Stimulated activated CD4-positive, alpha-beta T cell treated with anti-CD3 and anti-CD28 coated beads, Interleukin-12 subunit alpha, Interleukin-12 subunit beta, amount 100 ng/mL, for 4 hours (primary cell): ENCODE data around the gene SCN5A.

Experiments
- DNase-seq: peaks from one replicate; pipeline ENCODE4 v3.0.0-alpha.2; 2020

The SCN5A gene

GRCh38 chr3:38649500-38650247 is at the start of gene SCN5A:
SCN5A (minus strand) TSS chr3:38649687; CDS start chr3:38633307, 16,380 bp downstream.
- DNase-seq, result peak; percentile 58

GRCh38 chr3:38698760-38699159 is 49.3 kb upstream of the SCN5A start:
- DNase-seq, result no peak

- no peak for DNase-seq
Observed at GRCh38 chr3:38698061-38698460, 48.6 kb upstream of the SCN5A start.

GRCh38 chr3:38696034-38696433 is 46.5 kb upstream of the SCN5A start:
- DNase-seq, result no peak

GRCh38 chr3:38690185-38690584 is 40.7 kb upstream of the SCN5A start:
- DNase-seq, result no peak

- no peak for DNase-seq
Observed at GRCh38 chr3:38689774-38690173, 40.3 kb upstream of the SCN5A start.

GRCh38 chr3:38689346-38689745 is 39.9 kb upstream of the SCN5A start:
- DNase-seq, result no peak

GRCh38 chr3:38687321-38687720 is 37.8 kb upstream of the SCN5A start:
- DNase-seq, result no peak

- DNase-seq, result no peak
Observed at GRCh38 chr3:38684546-38684945, 35.1 kb upstream of the SCN5A start.

- no peak for DNase-seq
Observed at GRCh38 chr3:38669668-38670067, 20.2 kb upstream of the SCN5A start.

- DNase-seq, result no peak
Observed at GRCh38 chr3:38662544-38662943, 13.1 kb upstream of the SCN5A start.

- DNase-seq, result no peak
Observed at GRCh38 chr3:38658841-38659240, 9.4 kb upstream of the SCN5A start.

- no peak for DNase-seq
Observed at GRCh38 chr3:38657369-38657768, 7.9 kb upstream of the SCN5A start.

GRCh38 chr3:38655708-38656300 is 6.3 kb upstream of the SCN5A start:
- DNase-seq, result no peak

GRCh38 chr3:38653685-38654537 is 4.4 kb upstream of the SCN5A start:
- no peak for DNase-seq

- no peak for DNase-seq
Observed at GRCh38 chr3:38652934-38653333, 3.4 kb upstream of the SCN5A start.

- peak; percentile 60 for DNase-seq
Observed at GRCh38 chr3:38651153-38651789, 1.8 kb upstream of the SCN5A start.

GRCh38 chr3:38650248-38650951 is 913 bp upstream of the SCN5A start:
- no peak for DNase-seq

- DNase-seq, result no peak
Observed at GRCh38 chr3:38648659-38649499, 608 bp downstream of the SCN5A start.

GRCh38 chr3:38648024-38648658 is 1.3 kb downstream of the SCN5A start:
- no peak for DNase-seq
